DLD1 (cell line): Measurements from ENCODE around the gene ECHDC3.
"Not testable (repeated sequence)": the region's sequence is repeated elsewhere in the genome, so short reads cannot be mapped to it uniquely, and the experiment has no call there.

Experiments
- in situ Hi-C: cut with HindIII; loops from 2 replicates; pipeline ENCODE4 v1.10.0; 2017; ENCODE audit warnings: low sequenced_read_pairs

Gene ECHDC3, protein sequence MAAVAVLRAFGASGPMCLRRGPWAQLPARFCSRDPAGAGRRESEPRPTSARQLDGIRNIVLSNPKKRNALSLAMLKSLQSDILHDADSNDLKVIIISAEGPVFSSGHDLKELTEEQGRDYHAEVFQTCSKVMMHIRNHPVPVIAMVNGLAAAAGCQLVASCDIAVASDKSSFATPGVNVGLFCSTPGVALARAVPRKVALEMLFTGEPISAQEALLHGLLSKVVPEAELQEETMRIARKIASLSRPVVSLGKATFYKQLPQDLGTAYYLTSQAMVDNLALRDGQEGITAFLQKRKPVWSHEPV

DNA sequence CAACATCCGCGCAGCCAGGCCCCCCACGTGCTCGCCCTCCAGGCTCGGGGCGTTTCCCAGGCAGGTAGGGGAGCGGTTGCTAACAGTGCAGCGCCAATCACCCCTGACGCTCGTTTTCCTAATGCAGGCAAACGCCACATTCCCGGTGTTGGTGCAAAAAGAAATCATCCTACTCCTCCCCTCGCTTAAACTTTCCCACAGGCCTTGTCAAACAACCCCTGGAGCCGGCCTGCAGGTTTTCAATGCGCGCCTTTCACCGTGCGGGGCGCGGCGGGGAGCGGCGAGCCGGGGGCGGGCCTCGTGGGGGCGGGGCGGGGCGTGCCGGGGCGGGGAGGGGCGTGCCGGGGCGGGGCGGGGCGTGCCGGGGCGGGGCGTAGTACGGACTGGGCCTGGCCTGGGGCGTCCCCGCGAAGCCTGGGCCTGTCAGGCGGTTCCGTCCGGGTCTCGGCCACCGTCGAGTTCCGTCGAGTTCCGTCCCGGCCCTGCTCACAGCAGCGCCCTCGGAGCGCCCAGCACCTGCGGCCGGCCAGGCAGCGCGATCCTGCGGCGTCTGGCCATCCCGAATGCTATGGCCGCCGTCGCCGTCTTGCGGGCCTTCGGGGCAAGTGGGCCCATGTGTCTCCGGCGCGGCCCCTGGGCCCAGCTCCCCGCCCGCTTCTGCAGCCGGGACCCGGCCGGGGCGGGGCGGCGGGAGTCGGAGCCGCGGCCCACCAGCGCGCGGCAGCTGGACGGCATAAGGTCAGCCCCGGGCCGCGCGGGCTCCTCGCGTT, at the start of gene ECHDC3:
ECHDC3 (plus strand) TSS at position 374 of the 770 bp plus-strand sequence; CDS start at position 569, 195 bp downstream.
- in situ Hi-C loops = no loop called here

DNA sequence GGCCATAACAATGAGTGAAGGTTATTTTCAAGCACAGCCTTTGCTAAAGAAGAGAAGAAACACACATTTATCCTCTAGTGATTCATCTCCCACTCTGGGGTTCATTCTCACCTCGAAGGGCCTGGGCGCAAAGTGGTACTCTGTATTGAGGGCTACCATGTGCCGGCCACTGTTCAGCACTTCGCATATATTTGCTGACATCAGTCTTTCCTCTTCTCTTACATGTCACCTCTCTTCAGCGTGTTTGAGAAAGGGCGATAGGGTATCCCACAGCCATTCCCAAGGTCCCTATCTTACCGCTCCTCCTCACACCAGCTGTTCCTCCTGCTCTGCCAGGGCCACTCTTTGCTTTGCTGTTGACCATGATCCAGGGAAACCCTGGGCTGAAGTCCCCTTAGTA, 48.8 kb upstream of the ECHDC3 start:
- in situ Hi-C loops = no loop called here

DNA sequence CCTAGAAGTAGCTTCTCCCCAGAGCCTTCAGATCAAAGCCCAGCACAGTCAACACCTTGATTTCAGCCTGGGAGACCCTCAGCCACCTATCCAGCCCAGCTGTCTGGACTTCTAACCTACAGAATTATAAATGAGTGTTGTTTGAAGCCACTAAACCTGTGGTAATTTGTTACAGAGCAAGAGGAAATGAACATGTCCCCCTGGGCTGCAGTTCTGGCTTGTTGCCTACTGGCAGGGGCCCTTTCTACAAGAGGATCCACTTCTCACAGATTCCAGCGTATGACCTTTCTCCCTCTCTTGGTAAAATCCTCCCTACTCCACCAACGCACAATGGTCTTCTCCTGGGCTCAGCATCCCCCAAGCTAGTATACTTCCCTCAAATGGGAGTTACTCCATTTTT, 46.4 kb upstream of the ECHDC3 start:
- in situ Hi-C loops = no loop called here

DNA sequence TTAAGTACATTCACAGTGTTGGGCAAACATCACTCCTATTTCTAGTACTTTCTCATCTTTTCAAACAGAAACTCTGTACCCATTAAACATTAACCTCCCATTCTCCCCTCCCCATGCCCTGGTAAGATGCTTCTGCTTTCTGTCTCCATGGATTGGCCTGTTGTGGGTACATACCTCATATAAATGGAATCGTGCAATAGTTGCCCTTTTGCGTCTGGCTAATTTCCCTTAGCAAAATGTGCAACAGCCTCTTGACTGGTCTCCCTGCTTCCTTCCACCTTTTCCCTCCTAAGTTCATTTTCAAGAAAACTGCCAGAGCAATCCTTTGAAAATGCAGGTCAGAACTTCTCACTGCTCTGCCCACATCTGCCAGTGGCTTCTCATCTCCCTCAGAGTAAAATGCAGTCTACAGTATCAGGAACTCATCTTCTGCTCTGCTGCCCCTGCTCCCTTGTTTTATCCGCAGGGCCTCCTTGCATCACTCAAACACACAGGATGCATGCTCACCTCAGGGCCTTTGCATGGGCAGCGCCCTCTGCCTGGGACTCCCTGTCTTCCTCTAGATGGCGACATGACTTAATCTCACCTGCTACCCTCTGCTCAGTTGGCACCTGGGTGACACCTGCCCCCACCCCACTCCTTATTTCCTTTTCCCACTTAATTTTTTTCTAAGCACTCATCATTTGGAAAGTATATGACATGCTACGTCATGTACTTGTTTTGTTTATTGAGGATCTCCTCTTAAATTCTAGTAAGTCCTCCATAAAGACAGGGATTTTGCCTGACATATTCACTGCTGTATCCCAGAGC, 44.3 kb upstream of the ECHDC3 start:
- in situ Hi-C loops = no loop called here

DNA sequence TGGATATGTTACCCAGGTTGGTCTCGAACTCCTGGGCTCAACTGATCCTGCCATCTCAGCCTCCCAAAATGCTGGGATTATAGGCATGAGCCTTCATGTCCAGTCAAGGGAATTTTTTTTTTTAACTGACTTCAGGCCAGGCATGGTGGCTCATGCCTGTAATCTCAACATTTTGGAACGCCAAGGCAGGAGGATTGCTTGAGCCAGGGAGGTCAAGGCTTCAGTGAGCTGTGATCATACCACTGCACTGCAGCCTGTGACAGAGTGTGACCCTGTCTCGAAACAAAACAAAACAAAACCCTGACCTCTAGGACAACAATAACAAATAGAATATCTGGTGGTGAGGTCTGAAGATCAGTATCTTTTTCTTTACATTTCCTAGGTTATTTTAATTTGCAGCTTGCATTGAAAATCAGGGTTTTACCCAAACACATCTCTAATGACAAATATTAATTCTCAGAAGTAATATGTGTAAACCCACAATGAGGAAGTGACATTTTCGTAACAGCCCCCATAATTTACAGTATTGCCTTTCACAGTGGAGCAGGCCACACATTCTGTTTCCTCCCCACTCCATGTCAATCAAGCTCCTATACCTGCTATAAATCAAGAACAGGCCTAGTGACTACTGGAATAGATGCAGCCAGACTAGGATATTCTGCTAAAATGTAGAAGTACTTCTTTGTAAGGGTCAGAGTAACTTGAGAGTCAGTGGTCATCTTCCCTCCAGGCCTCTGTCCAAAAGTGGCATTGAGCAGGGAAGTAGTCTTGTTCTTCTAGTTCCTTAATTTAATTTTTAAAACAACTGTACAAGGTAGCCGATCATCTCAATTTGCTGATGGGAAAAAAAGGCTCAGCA, 43.3 kb upstream of the ECHDC3 start:
- in situ Hi-C loops = no loop called here

DNA sequence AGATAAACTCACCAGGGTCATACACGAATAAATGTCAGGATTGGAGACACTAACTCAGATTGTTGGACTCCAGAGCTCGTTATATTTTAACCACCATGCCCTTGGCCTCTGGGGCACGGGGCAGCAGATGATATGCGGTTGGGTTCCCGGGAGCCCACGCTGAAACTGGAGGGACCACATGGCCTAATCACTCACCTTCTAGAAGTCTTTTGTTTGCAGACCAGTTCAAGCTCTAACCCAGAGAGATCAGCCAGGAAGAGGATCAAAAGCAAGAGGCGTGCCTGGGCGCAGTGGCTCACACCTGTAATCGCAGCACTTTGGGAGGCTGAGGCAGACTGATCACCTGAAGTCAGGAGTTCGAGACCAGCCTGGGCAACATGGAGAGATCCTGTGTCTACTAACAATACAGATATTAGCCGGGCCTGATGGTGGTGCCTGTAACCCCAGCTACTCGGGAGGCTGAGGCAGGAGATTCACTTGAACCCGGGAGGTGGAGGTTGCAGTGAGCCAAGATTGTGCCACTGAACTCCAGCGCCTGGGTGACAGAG, 42.6 kb upstream of the ECHDC3 start:
- in situ Hi-C loops = no loop called here

DNA sequence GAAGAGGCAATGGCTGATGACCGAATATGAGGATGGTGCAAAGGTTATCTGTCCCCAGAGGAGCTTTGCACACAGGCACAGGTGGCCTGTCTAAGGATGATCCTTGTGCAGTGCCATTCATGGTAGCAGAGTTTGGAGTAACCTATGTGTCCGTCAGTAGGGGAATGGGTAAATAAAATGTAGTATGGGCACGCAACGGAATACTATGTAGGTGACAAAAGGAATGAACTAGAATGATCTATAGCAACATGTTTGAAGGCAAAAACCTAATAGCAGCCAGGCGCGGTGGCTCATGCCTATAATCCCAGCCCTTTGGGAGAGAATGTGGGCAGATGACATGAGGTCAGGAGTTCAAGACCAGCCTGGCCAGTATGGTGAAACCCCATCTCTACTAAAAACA, 41.6 kb upstream of the ECHDC3 start:
- in situ Hi-C loops = no loop called here

DNA sequence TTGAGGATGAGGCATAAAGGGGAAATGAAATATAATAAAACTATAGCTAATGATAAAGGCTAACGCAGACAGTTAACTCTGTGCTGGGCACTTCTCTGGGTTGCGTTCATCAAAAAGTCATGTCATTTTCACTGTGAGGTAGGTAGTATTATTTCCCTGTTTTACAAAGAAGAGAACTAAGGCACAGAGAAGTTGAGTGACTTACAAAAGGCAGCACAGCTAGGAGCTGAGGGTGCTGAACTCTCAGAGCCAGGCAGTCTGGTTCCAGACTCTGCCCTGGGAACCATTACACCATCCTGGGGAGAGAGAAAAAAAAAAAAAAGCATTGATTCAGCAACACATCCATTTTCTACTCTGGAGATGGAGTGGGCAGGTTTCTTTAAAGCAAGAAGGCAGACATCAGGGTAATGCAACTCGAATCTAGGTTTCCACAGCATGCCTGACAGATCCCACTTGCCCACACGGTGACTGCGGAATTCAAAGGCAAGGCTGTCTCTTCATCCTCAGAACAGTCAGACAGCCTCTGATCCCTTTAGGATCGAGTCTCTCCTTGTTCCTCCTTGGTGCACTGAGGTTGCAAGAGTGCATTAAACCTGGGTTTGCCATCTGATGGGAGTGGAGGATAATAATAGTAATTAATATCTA, 40.6 kb upstream of the ECHDC3 start:
- in situ Hi-C loops = no loop called here

DNA sequence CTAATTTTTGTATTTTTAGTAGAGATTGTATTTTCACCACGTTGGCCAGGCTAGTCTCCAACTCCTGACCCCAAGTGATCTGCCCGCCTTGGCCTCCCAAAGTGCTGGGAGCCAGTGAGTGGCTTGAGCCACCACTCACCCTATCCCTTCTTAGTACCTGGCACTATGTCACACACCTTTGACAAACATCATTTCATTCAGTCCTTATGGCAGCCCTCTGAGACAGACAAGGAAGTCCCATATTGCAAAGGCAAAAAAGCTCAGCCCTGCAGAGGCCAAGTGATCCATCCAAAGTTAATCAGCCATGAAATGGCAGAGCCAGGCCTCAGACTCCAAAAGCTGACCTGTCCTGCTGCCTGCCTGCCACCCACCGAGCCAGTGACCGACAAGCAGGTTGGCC, 39.9 kb upstream of the ECHDC3 start:
- in situ Hi-C loops = no loop called here

DNA sequence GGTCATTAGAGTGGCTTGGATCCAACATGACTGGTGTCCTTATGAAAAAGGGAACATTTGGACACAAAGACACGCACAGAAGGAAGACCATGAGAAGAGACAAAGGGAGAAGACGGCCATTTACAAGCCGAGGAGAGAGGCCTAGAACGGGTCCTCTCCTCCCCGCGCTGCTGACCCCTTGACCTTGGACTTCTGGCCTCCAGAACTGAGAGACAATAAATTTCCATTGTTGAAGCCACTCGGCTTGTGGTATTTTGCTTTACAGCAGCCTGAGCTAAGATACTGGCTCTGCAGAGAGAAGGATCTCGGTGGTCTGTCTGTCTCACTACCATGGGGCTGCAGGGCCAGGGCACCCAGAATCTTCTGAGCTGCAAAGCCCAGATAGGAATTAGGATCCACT, 38.1 kb upstream of the ECHDC3 start:
- in situ Hi-C loops = no loop called here

DNA sequence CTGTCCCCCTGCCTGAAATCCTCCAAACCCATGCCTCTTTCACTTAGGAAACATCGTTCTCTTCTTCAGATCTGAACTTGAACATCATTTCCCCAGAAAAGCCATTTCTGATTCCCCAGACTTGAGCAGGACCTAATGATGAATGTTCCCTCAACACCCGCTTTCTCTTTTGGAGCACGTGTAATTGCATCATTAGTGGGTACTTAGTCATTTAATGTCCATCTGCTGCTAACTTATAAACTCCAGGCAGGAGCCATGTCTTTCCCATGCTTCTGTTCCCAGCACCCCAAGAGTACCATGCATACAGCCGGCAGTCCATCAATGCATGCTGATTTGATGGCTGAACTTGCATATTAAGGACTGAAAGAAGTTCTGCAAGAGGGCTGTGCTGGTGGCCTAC, 36.5 kb upstream of the ECHDC3 start:
- in situ Hi-C loops = no loop called here

DNA sequence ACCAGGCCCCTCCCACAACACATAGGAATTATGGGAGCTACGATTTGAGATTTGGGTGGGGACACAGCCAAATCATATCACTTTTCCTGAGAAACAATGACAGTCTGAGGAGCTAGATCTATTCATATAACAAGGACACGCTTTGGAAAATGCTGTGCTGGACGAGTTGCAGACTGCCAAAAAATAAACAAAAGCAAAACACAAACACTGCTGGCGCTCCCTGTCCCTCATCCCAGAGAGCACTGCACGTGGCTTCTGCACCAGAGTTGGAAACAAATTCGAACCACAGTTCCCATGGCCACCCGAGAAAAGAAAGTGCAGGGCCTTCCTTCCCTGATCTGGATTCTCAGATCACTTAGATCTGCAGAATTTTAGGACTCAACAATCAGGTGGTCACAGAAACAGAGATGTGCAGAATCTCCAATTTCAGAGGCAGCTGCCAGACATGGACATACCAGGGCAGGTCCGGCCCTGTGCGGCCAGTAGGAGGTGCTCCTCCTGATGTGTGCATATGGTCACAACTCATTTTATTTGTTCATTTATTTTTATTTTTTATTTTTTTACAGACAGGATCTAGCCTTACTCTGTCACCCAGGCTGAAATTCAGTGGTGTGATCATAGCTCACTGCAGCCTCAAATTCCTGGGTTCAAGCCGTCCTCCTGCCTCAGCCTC, 35.2 kb upstream of the ECHDC3 start:
- in situ Hi-C loops = no loop called here

DNA sequence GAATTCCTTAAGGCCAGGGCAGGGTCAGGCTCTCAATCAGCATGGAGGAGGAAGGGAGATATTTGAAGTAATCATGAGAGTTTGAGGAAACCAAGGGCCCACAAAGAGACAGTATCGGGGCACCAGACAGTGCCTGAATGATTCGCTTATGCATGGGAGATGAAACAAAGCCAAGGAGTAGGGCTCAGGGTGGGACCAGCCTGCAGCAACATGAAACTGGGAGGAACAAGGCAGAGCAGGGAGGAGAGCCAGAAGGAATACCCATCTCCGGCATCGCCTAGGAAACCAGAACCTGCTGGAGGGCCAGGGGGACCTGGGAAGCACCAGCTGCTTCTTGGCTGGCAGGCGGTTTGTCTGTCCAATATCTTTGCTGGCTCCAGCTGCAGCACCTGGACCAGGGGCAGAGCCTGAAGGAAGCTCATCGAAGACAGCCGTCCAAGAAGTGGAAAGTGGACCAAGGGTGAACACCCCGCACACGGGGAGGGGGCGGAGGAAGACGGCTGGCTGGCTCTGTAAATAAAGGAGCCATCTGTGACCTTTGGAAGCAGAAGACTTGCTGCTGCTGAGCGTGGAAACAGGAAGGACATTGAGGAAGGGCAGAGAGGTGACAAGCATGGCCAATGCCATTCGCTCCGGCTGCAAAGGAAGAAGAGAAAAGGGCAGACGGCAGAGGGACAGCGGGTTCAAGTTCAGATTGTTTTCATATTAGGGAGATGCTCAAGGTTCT, 34.4 kb upstream of the ECHDC3 start:
- in situ Hi-C loops = no loop called here

DNA sequence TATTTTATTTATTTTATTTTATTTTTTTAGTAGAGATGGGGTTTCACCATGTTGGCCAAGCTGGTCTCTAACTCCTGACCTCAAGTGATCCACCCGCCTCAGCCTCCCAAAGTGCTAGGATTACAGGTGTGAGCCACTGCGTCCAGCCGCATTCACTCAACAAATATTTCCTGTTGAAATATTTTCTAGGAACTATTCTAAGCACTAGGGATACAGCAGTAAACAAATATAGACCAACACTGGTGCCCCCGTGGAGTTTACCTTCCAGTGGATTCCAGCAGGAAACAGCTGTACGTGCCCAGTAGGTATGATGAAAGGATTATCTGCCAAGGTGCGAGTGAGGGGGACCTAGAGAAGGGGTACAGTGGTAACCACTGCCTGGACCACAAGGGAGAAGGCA, 33.4 kb upstream of the ECHDC3 start:
- in situ Hi-C loops = not testable (repeated sequence)

DNA sequence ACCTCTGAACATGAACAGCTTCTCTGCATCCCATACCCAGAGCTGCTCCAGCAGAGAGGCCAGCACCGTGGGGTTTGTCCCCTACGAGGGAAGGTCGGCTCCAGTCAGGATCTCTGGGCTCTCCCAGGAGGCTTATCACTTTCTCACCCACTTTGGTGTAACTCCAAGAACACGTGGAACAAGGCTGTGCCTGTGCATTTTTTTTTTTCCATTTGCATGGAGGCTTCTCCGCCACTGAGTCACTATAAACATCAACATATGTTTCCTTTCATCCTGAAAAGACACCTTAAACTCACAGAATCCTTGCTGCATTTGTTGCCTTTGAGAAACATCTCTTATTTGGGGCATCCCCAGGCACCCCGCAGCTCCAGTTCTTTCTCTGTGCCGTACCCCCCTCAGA, 29.4 kb upstream of the ECHDC3 start:
- in situ Hi-C loops = no loop called here

DNA sequence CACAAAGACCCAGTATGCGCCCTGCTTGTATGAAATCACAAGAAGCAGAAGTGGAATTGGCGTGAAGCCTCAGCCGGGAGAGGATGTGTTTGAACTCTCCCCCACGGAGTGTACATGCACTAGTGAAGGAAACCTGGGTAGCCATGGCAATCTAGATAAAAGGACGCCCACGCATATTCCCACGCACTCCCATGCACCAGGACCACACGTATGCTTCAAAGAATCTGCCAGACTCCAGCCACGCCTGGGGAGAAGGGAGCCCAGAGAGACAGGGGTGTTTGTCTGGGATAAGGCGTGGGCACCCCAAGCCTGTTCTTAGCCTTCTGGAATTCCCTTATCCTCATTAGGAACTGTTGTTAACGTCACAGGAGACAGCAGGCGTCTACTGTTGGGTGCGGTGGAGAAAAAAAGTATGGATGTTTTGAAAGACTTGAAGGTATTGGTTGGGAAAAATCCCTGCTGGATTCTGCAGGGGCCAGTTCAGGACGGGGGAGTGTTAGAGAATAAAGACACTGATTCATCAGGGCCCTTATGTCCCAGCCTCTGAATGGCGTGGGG, 28.9 kb upstream of the ECHDC3 start:
- in situ Hi-C loops = no loop called here

DNA sequence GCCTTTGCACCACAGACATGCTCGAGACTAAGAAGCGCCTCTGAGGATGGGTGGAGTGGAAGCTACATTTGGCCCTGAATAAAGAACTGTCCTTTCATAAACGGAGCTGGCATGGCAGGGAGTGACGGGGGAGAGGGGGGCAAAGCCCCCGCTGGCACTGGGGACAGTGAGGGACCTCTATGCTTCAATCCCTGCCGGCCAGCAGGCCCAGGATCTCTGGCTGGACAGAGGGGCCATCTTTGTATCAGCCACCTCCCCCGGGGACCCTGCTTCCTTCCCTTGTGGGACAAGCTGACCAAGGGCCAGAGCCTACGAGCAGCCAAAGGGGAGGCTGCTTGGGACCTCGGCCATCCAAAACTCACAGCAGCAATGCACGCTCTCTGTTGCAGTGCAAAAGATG, 28.2 kb upstream of the ECHDC3 start:
- in situ Hi-C loops = no loop called here

DNA sequence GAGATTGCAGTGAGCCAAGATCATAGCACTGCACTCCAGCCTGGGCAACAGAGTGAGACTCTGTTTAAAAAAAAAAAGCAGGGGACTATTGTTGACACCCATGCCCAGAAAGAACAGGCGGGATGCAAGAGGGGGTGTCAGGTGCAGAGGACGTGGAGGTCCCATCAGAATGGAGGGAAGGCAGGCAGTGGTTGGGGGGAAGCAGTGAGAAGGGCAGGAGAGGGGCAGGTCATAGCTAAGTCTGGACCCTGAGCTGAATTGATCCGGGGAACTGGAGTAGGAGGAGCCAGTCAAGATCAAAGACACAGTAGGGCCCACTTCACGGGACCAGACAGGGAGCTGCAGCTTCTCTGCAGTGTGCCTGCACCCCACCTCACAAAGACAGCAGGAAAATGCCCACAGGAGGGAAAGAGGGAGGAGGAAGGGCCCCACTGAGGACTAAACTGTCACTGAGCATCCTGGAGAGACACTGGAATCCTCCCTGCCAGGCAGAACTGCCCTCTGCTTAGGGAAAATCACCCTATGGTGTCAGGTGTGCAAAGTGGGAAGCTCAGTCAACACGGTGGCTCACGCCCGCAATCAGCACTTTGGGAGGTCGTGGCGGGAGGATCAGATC, 27.3 kb upstream of the ECHDC3 start:
- in situ Hi-C loops = no loop called here
